Measurements from ENCODE around the gene PHF3.

The PHF3 gene

GRCh38 chr6:63649847-63650265, 14.3 kb downstream of the PHF3 start:
- no peak for DNase-seq

- DNase-seq, result no peak
These were observed 17.4 kb downstream of the PHF3 start for GRCh38 chr6:63652980-63653379.

GRCh38 chr6:63660757-63661156, 25.2 kb downstream of the PHF3 start:
- DNase-seq, result no peak

GRCh38 chr6:63661769-63662168, 26.2 kb downstream of the PHF3 start:
- DNase-seq, result no peak

GRCh38 chr6:63663147-63663955, 27.7 kb downstream of the PHF3 start:
- no peak for DNase-seq

- DNase-seq, result no peak
These were observed 28.3 kb downstream of the PHF3 start for GRCh38 chr6:63663956-63664281.

- DNase-seq, result no peak
These were observed 35.6 kb downstream of the PHF3 start for GRCh38 chr6:63671098-63671754.

- no peak for DNase-seq
These were observed 37.1 kb downstream of the PHF3 start for GRCh38 chr6:63672582-63673129.

- no peak for DNase-seq
These were observed 38.1 kb downstream of the PHF3 start for GRCh38 chr6:63673692-63674091.

- DNase-seq, result no peak
These were observed 39.0 kb downstream of the PHF3 start for GRCh38 chr6:63674635-63675034.

GRCh38 chr6:63675138-63675537, 39.5 kb downstream of the PHF3 start:
- DNase-seq, result no peak

GRCh38 chr6:63676412-63677114, 41.0 kb downstream of the PHF3 start:
- DNase-seq, result no peak

GRCh38 chr6:63677282-63677681, 41.7 kb downstream of the PHF3 start:
- no peak for DNase-seq

GRCh38 chr6:63683071-63683603, 47.5 kb downstream of the PHF3 start:
- no peak for DNase-seq

- DNase-seq, result no peak
These were observed 50.1 kb downstream of the PHF3 start for GRCh38 chr6:63685446-63686379.

- DNase-seq, result no peak
These were observed 53.8 kb downstream of the PHF3 start for GRCh38 chr6:63689421-63689820.

GRCh38 chr6:63690221-63690620, 54.6 kb downstream of the PHF3 start:
- DNase-seq, result no peak

GRCh38 chr6:63705707-63706106, 70.1 kb downstream of the PHF3 start:
- DNase-seq, result no peak

GRCh38 chr6:63706630-63707029, 71.0 kb downstream of the PHF3 start:
- DNase-seq, result no peak

GRCh38 chr6:63708631-63709030, 73.0 kb downstream of the PHF3 start:
- no peak for DNase-seq

GRCh38 chr6:63709148-63709547, 73.5 kb downstream of the PHF3 start:
- no peak for DNase-seq

- no peak for DNase-seq
These were observed 77.7 kb downstream of the PHF3 start for GRCh38 chr6:63713332-63713731.
